Right atrium auricular region (tissue), 2 donors: Measurements from ENCODE around the gene AOPEP. TPM values are rescaled to one million over a fixed set of nuclear protein-coding genes. Genes with fewer than 3 reads are reported as not detected.

Experiments
- DNase-seq: peaks from one replicate; pipeline ENCODE4 v3.0.0-alpha.2; 2019; ENCODE audit warnings: low spot score
- H3K27ac ChIP-seq, 2 donors: fragments of 200-600 bp; sonication (generic); 1 replicate in 1 of 2; 2 replicates in 1 of 2; pipeline ENCODE4 v1.5.1; 2016 to 2019
- H3K27me3 ChIP-seq, 2 donors: fragments of 200-600 bp; sonication (generic); one replicate each; pipeline versions ENCODE4 v1.5.1 to v1.6.0; 2017 to 2019
- H3K36me3 ChIP-seq: fragments of 200-600 bp; sonication (generic); one replicate; pipeline ENCODE4 v1.5.1; 2016
- H3K4me1 ChIP-seq, 2 donors: fragments of 200-600 bp; sonication (generic); one replicate each; pipeline versions ENCODE4 v1.5.1 to v1.6.0; 2017 to 2019
- H3K4me3 ChIP-seq, 2 donors: fragments of 200-600 bp; sonication (generic); 1 replicate in 1 of 2; 2 replicates in 1 of 2; pipeline ENCODE4 v1.5.1; 2017 to 2019; ENCODE audit warnings: mild to moderate bottlenecking in 1 of 2, moderate library complexity in 1 of 2
- H3K9me3 ChIP-seq, 2 donors: fragments of 200-600 bp; sonication (generic); one replicate each; pipeline ENCODE4 v1.5.1; 2019
- total RNA-seq, 2 donors: library from RNA; depleted of rRNA; stranded (reverse); fragments of >200 nt; gene quantifications; one replicate each; pipeline ENCODE4 v1.1.0, GENCODE V29; 2016
- TF ChIP-seq, protein P1 (sequence below), 2 donors: fragments of 200-600 bp; sonication (generic); IDR thresholded peaks; one replicate each; pipeline ENCODE4 v1.5.1; 2019; ENCODE audit warnings: antibody characterized with exemption in 2 of 2

The AOPEP gene
- total RNA-seq, 2 donors from 2014 or later, result 262 to 314 TPM

DNA sequence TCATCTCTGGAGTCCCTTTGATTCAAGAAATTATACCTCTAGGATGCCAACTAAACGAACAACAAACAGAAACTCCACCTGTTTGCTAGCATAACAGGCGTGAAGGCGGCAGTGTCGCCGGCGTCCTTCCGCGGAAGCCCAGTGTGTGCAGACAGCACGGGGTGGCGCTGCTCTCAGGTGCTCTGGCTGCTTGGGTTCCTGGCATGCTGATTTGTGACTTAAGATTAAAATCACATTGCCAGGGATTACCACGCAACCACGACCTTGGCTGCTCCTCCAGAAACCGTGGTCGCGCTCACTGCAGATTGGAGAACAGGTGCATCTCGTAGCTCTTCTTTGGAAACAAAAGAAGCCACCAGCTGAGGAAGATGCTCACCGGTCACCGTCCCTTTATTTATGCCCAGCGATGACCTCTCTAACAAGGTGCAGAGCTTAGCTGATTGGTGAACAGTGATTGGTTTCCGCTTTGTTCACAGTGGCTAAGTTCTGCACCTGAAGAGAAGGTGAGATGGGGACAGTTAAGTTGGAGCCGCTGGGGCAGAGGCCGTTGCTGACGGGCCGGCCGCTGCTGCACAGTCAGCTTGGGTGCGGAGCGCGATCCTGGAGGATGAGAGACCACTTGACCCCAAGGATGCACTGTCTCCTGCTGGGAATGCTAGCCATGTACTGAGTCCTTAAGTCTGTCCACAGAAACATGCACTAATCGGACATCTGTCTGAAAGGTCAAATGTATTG, 358.7 kb downstream of the AOPEP start:
- no peak for DNase-seq
- Histone ChIP-seq H3K4me3 (no peak overlapping the region), H3K27ac (peak overlapping the region; percentile 68 to 85), H3K27me3 (no peaks in the 10 kb centered on the region), H3K9me3 (no peaks in the 10 kb centered on the region), H3K36me3 (peaks cover 94% of the 10 kb centered on the region), H3K4me1 (peaks cover 0 to 82% of the 10 kb centered on the region in 2 donors)
- TF ChIP-seq, protein P1, sequence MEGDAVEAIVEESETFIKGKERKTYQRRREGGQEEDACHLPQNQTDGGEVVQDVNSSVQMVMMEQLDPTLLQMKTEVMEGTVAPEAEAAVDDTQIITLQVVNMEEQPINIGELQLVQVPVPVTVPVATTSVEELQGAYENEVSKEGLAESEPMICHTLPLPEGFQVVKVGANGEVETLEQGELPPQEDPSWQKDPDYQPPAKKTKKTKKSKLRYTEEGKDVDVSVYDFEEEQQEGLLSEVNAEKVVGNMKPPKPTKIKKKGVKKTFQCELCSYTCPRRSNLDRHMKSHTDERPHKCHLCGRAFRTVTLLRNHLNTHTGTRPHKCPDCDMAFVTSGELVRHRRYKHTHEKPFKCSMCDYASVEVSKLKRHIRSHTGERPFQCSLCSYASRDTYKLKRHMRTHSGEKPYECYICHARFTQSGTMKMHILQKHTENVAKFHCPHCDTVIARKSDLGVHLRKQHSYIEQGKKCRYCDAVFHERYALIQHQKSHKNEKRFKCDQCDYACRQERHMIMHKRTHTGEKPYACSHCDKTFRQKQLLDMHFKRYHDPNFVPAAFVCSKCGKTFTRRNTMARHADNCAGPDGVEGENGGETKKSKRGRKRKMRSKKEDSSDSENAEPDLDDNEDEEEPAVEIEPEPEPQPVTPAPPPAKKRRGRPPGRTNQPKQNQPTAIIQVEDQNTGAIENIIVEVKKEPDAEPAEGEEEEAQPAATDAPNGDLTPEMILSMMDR (IDR thresholded peaks at IDR 0.05), result no peak

DNA sequence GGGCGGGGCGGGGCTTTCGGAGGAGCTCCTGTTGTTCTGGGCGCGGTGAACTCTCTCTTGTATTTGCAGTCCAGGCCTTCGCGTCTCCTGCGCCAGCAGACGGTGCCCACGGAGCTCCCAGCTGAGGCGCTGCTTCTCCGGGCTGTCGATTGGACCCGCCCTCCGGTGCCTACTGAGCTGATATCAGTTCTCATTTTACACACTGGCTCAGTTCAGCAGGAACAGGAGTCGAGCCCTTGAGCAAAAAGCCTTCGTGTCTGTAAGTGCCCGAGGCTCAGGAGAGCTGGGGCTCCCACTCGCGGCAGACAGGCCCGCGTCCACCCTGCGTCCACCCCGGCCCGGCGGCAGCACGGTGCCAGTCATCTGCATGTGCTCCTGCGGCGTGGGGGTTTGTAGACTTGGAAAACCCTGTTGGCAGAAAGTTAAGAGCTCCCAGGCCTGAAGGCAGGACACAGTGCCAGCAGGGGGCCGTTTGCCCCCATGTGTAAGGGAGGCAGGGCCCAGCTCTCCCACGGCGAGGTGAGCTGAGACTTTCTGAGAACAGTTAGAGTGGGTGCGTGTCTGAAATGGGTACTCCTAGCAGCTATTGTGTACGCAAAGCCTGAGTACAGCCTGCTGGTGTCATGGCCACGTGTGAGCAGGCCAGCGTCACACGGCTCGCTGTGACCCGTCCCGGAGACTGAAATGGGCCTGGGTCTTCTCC, 359.5 kb downstream of the AOPEP start:
- DNase-seq, result no peak
- H3K9me3 ChIP-seq, result no peaks in the 10 kb centered on the region
- TF ChIP-seq, protein P1 (IDR thresholded peaks at IDR 0.05), result no peak
- H3K4me1 ChIP-seq, result peaks cover 0 to 84% of the 10 kb centered on the region in 2 donors
- no peaks in the 10 kb centered on the region for H3K27me3 ChIP-seq
- peaks cover 86% of the 10 kb centered on the region for H3K36me3 ChIP-seq
- peak overlapping the region; percentile 68 to 85 for H3K27ac ChIP-seq
- no peak overlapping the region for H3K4me3 ChIP-seq

DNA sequence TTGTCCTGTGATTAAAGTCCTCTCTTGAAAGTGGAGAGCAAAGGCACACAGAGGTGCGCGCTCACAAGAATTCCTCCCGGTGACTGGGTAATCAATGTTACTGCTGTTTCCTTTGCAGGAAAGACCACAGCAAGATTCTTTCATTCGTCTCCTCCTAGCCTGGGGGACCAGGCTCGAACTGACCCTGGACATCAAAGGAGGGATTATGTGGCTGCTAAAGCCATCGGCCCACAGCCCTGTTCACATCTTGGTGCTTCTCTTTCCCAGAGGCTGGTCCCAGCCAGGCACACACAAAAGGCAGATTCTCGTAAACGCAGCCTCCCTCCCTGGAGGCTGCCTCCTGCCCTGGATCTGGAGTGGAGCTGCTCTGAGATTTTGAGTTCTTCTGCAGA, 360.1 kb downstream of the AOPEP start:
- peaks cover 3 to 84% of the 10 kb centered on the region in 2 donors for H3K4me1 ChIP-seq
- H3K36me3 ChIP-seq, result peaks cover 81% of the 10 kb centered on the region
- no peak overlapping the region for H3K4me3 ChIP-seq

DNA sequence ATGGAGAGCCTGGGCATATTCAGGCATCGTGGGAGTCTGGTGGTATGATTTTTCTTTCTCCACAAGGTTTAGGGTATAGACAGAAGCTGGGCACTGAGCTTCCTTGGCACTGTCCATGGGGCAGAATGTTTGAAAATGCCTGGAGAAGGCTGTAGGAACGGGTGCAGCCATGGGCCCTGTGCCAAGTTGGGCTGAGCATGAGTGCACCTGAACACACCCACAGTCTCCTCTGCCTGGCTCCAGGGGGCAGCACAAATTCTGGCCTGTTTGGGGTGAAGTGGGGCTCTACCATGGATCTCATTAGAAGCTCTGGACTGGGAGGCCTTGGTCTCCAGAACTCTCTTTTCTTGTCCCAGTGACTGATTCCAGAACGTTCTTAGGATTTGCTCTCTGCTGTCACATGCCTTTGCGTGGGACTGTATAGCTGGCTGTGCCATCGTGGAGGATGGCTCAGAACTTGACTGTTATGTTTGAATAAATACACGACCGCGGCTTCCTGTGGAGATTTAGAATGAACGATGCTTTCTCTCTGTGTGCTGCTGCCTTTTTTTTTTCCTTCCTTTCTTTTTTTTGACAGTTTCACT, 361.3 kb downstream of the AOPEP start:
- H3K4me1 ChIP-seq, result peaks cover 3 to 85% of the 10 kb centered on the region in 2 donors
- peaks cover 73% of the 10 kb centered on the region for H3K36me3 ChIP-seq
- H3K4me3 ChIP-seq, result no peak overlapping the region
- peak overlapping the region; percentile 71 to 85 for H3K27ac ChIP-seq
- H3K9me3 ChIP-seq, result no peaks in the 10 kb centered on the region
- no peaks in the 10 kb centered on the region for H3K27me3 ChIP-seq
- no peak for DNase-seq
- TF ChIP-seq, protein P1 (IDR thresholded peaks at IDR 0.05), result no peak

More for the DNA sequence above, 360.1 kb downstream of the AOPEP start:
- Histone ChIP-seq H3K9me3 (no peaks in the 10 kb centered on the region), H3K27me3 (no peaks in the 10 kb centered on the region), H3K27ac (peak overlapping the region; percentile 68 to 85)
- DNase-seq, result no peak
- TF ChIP-seq, protein P1 (IDR thresholded peaks at IDR 0.05), result no peak

DNA sequence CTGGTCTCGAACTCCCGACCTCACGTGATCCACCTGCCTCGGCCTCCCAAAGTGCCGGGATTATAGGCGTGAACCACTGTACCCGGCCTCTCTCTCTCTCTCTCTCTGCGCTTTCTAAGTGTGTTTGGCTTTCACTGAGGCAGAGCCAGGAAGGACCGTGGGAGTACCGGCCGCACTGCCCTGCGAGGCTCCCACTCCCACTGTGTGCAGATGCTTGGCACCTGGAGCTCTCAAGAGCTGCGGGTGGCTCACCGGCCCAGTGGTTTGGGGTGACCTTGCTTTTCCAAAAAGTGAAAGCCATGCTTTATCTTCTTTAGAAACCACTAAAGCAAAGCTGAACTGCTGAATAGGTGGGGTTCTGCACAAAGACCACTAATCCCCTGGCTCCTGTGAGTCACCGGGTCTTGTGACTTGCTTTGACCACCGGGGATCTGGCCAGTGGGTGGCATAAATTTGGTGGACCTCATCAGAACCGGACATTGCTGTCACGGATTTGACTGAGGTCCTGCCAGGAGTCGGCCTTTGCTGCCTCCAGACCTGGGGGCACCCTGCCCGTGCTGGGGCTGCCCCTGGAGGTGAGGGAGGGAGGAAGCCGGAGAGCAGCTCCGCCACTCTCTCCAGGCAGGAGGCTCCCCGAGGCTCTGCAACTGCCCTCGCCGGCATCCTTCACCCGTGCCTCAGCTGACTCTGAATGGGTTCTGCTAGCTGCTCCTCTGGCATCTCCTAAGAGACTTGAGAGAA, 362.1 kb downstream of the AOPEP start:
- Histone ChIP-seq H3K4me1 (peaks cover 3 to 85% of the 10 kb centered on the region in 2 donors), H3K4me3 (no peak overlapping the region), H3K27me3 (no peaks in the 10 kb centered on the region), H3K36me3 (peaks cover 69% of the 10 kb centered on the region), H3K9me3 (no peaks in the 10 kb centered on the region), H3K27ac (peak overlapping the region; percentile 71 to 85)
- TF ChIP-seq, protein P1 (IDR thresholded peaks at IDR 0.05), result no peak
- DNase-seq, result no peak
